ENCODE data around the gene PALB2. TPM values are rescaled to one million over a fixed set of nuclear protein-coding genes. Genes with fewer than 3 reads are reported as not detected.

PALB2 gene
- total and polyA plus RNA-seq, 2 experiments from 2014 or later, result 24.2 to 34.0 TPM

- no peak for TF ChIP-seq REST (IDR thresholded peaks at IDR 0.05; ENCODE audit: unreplicated experiment)
Observed at GRCh38 chr16:23609929-23610328, 31.2 kb downstream of the PALB2 start (continued).

- H3K27me3 ChIP-seq (ENCODE audit: insufficient read depth), result no peaks in the 10 kb centered on the region
- H3K9me2 ChIP-seq (ENCODE audit: insufficient read depth), result no peaks in the 10 kb centered on the region
- no peak overlapping the region for H3K4me3 ChIP-seq
- H3K27ac Mint-ChIP-seq, result no peak overlapping the region
- ATAC-seq (no peak), DNase-seq (ENCODE audit: low spot score) (no peak)
- no peaks in the 10 kb centered on the region for H3K27me3 Mint-ChIP-seq (ENCODE audit: insufficient read depth, low read depth, poor library complexity)
- no peaks in the 10 kb centered on the region for H3K4me1 ChIP-seq (ENCODE audit: insufficient read depth)
- H3F3A ChIP-seq (replicated peaks; ENCODE audit: low read depth), result no peaks in the 10 kb centered on the region
- no peaks in the 10 kb centered on the region for H3K4me1 Mint-ChIP-seq
- H3K9me3 Mint-ChIP-seq, result no peaks in the 10 kb centered on the region
- H3K79me2 ChIP-seq (replicated peaks; ENCODE audit: insufficient read depth), result no peaks in the 10 kb centered on the region
- peaks cover 42% of the 10 kb centered on the region for H3K36me3 Mint-ChIP-seq (ENCODE audit: low read depth)
- no peak overlapping the region for H3K4me2 ChIP-seq
- H4K20me1 ChIP-seq (replicated peaks; ENCODE audit: insufficient read depth), result peaks cover 2% of the 10 kb centered on the region; the same call in 1 of the 2 replicates
- no peak overlapping the region for H3K4me3 Mint-ChIP-seq
- H3K36me3 ChIP-seq (ENCODE audit: insufficient read depth), result peaks cover 45% of the 10 kb centered on the region; the same call in 1 of the 2 replicates
- no peak overlapping the region for H3K27ac ChIP-seq (ENCODE audit: low read depth)
- TF ChIP-seq ZNF462 (CRISPR knock-in tag; IDR thresholded peaks at IDR 0.05), result no peak
- no peak for TF ChIP-seq NANOG (IDR thresholded peaks at IDR 0.05; ENCODE audit: borderline replicate concordance)
- TF ChIP-seq POLR2AphosphoS5 (IDR thresholded peaks at IDR 0.05; ENCODE audit: low read depth), result no peak
- no peak overlapping the region for H2AFZ ChIP-seq
Observed at GRCh38 chr16:23608194-23608593, 32.9 kb downstream of the PALB2 start.

All from GM23338 (cell line).